ENCODE data around the gene AHI1.

Gene AHI1

GRCh38 chr6:135451617-135452190, 45.8 kb downstream of the AHI1 start:
- DNase-seq (ENCODE audit: low read depth) = peak; percentile 11

GRCh38 chr6:135449246-135449645, 48.3 kb downstream of the AHI1 start:
- DNase-seq (ENCODE audit: low read depth) = no peak

- no peak for DNase-seq (ENCODE audit: low read depth)
These were observed 57.3 kb downstream of the AHI1 start for GRCh38 chr6:135440087-135440792.

GRCh38 chr6:135439549-135439948, 58.0 kb downstream of the AHI1 start:
- no peak for DNase-seq (ENCODE audit: low read depth)

GRCh38 chr6:135438907-135439535, 58.5 kb downstream of the AHI1 start:
- DNase-seq (ENCODE audit: low read depth) = no peak

- DNase-seq (ENCODE audit: low read depth) = no peak
These were observed 62.5 kb downstream of the AHI1 start for GRCh38 chr6:135434991-135435390.

- DNase-seq (ENCODE audit: low read depth) = no peak
These were observed 63.4 kb downstream of the AHI1 start for GRCh38 chr6:135434095-135434494.

GRCh38 chr6:135428078-135428477, 69.5 kb downstream of the AHI1 start:
- DNase-seq (ENCODE audit: low read depth) = no peak

- DNase-seq (ENCODE audit: low read depth) = no peak
These were observed 70.7 kb downstream of the AHI1 start for GRCh38 chr6:135426833-135427232.

- DNase-seq (ENCODE audit: low read depth) = no peak
These were observed 73.2 kb downstream of the AHI1 start for GRCh38 chr6:135424385-135424784.

- no peak for DNase-seq (ENCODE audit: low read depth)
These were observed 73.9 kb downstream of the AHI1 start for GRCh38 chr6:135423649-135424128.

GRCh38 chr6:135419162-135419561, 78.4 kb downstream of the AHI1 start:
- DNase-seq (ENCODE audit: low read depth) = no peak

- DNase-seq (ENCODE audit: low read depth) = no peak
These were observed 79.3 kb downstream of the AHI1 start for GRCh38 chr6:135418040-135418760.

- no peak for DNase-seq (ENCODE audit: low read depth)
These were observed 84.8 kb downstream of the AHI1 start for GRCh38 chr6:135412761-135413160.

GRCh38 chr6:135411849-135412248, 85.7 kb downstream of the AHI1 start:
- DNase-seq (ENCODE audit: low read depth) = no peak

GRCh38 chr6:135411339-135411738, 86.2 kb downstream of the AHI1 start:
- no peak for DNase-seq (ENCODE audit: low read depth)

- DNase-seq (ENCODE audit: low read depth) = no peak
These were observed 86.7 kb downstream of the AHI1 start for GRCh38 chr6:135410856-135411255.

- no peak for DNase-seq (ENCODE audit: low read depth)
These were observed 94.0 kb downstream of the AHI1 start for GRCh38 chr6:135403584-135403983.

- DNase-seq (ENCODE audit: low read depth) = no peak
These were observed 95.2 kb downstream of the AHI1 start for GRCh38 chr6:135402311-135402710.

GRCh38 chr6:135397172-135397952, 100.2 kb downstream of the AHI1 start:
- no peak for DNase-seq (ENCODE audit: low read depth)

- DNase-seq (ENCODE audit: low read depth) = no peak
These were observed 102.4 kb downstream of the AHI1 start for GRCh38 chr6:135395136-135395535.

- DNase-seq (ENCODE audit: low read depth) = no peak
These were observed 104.3 kb downstream of the AHI1 start for GRCh38 chr6:135393289-135393688.

All from CMK (cell line).